ENCODE results near the gene ACTBL2.

GRCh38 chr5:57482671-57483106, at the start of gene ACTBL2:
- TF ChIP-seq POLR2AphosphoS5 (IDR thresholded peaks at IDR 0.05; ENCODE audit: low read depth, low read length) (no peak), POLR2A (IDR thresholded peaks at IDR 0.05; ENCODE audit: low read depth, low read length) (no peak)
